Lung microvascular endothelial cell (primary cell): ENCODE data around the gene PTPRD. TPM values are rescaled to one million over a fixed set of nuclear protein-coding genes. Genes with fewer than 3 reads are reported as not detected.
"Not testable (repeated sequence)": the region's sequence is repeated elsewhere in the genome, so short reads cannot be mapped to it uniquely, and the experiment has no call there.

Experiments used
- DNase-seq, 2 donors: peaks; one replicate each; pipeline versions ENCODE4 v3.0.0 to v3.0.0-alpha.2; 2010; ENCODE audit warnings: low read depth in 2 of 2
- total RNA-seq: library from RNA; depleted of rRNA; stranded (reverse); fragments of >200 nt; gene quantifications from 2 replicates; pipeline ENCODE4 v1.2.1, GENCODE V29; 2014

The PTPRD gene
- total RNA-seq, 1 donor from 2014 or later, result 1.2 TPM

GRCh38 chr9:9352877-9353481, 1259.8 kb downstream of the PTPRD start:
- DNase-seq, result peak in 1 of 2 donors; percentile 7

GRCh38 chr9:9341203-9341602, 1271.6 kb downstream of the PTPRD start:
- DNase-seq, result no peak

GRCh38 chr9:9337129-9337528, 1275.7 kb downstream of the PTPRD start:
- DNase-seq, result no peak

- no peak for DNase-seq
Measured at GRCh38 chr9:9326749-9327148, 1286.1 kb downstream of the PTPRD start.

GRCh38 chr9:9319007-9319406, 1293.8 kb downstream of the PTPRD start:
- no peak for DNase-seq

GRCh38 chr9:9310743-9311142, 1302.1 kb downstream of the PTPRD start:
- DNase-seq, result not testable (repeated sequence)

GRCh38 chr9:9305600-9305999, 1307.2 kb downstream of the PTPRD start:
- no peak for DNase-seq

- DNase-seq, result no peak
Measured at GRCh38 chr9:9299134-9299533, 1313.7 kb downstream of the PTPRD start.

- no peak for DNase-seq
Measured at GRCh38 chr9:9286001-9286400, 1326.8 kb downstream of the PTPRD start.

GRCh38 chr9:9284201-9284600, 1328.6 kb downstream of the PTPRD start:
- DNase-seq, result no peak

- DNase-seq, result no peak
Measured at GRCh38 chr9:9283159-9283986, 1329.4 kb downstream of the PTPRD start.

- no peak for DNase-seq
Measured at GRCh38 chr9:9275601-9276000, 1337.2 kb downstream of the PTPRD start.

- DNase-seq, result no peak
Measured at GRCh38 chr9:9257999-9258498, 1354.8 kb downstream of the PTPRD start.

- DNase-seq, result no peak
Measured at GRCh38 chr9:9246726-9247125, 1366.1 kb downstream of the PTPRD start.

GRCh38 chr9:9231946-9232345, 1380.9 kb downstream of the PTPRD start:
- no peak for DNase-seq

GRCh38 chr9:9229269-9229668, 1383.5 kb downstream of the PTPRD start:
- no peak for DNase-seq

GRCh38 chr9:9223175-9223574, 1389.6 kb downstream of the PTPRD start:
- DNase-seq, result no peak

GRCh38 chr9:9222730-9223129, 1390.1 kb downstream of the PTPRD start:
- DNase-seq, result no peak

GRCh38 chr9:9216934-9217333, 1395.9 kb downstream of the PTPRD start:
- no peak for DNase-seq

- no peak for DNase-seq
Measured at GRCh38 chr9:9215050-9215449, 1397.8 kb downstream of the PTPRD start.

- DNase-seq, result no peak
Measured at GRCh38 chr9:9214066-9214465, 1398.7 kb downstream of the PTPRD start.

- DNase-seq, result no peak
Measured at GRCh38 chr9:9212963-9213362, 1399.8 kb downstream of the PTPRD start.

- DNase-seq, result no peak
Measured at GRCh38 chr9:9202276-9202675, 1410.5 kb downstream of the PTPRD start.
